MCF 10A (cell line): Measurements from ENCODE around the gene ZBTB7C. TPM values are rescaled to one million over a fixed set of nuclear protein-coding genes. Genes with fewer than 3 reads are reported as not detected.
A peak's percentile ranks its signal among the peaks of the same experiment; 100 is the strongest.

ENCODE experiments used
- BruUV-seq: library from RNA; stranded (reverse); fragments of 400-500 nt; replicated peaks from 2 replicates; lab custom pipeline; 2021; lab: Mats Ljungman, UMichigan
- CTCF ChIA-PET: fragments of 300-600 bp; sonication (Branson Sonifier 250); formaldehyde crosslinking; extraction: SDS; loops from one replicate; lab custom pipeline; 2021; ENCODE audit warnings: antibody characterized with exemption, inconsistent platforms; lab: Yijun Ruan, JAX
- POLR2A ChIA-PET: fragments of 300-600, 350-650 bp; sonication (Branson Sonifier 250); formaldehyde crosslinking; extraction: SDS; loops from one replicate; lab custom pipeline; 2020; ENCODE audit warnings: antibody characterized with exemption, inconsistent platforms; lab: Yijun Ruan, JAX
- DNase-seq: peaks from one replicate; pipeline ENCODE4 v3.0.0-alpha.2; 2018; ENCODE audit not compliant: unreplicated experiment
- H3K27ac Mint-ChIP-seq: one replicate; pipeline ENCODE4 v1.8.0; 2022; ENCODE audit warnings: mild to moderate bottlenecking, low read depth, mixed read lengths; ENCODE audit not compliant: unreplicated experiment
- H3K27me3 Mint-ChIP-seq: one replicate; pipeline ENCODE4 v1.8.0; 2022; ENCODE audit warnings: mixed read lengths; ENCODE audit not compliant: insufficient read depth, unreplicated experiment
- H3K36me3 Mint-ChIP-seq: one replicate; pipeline ENCODE4 v1.8.0; 2022; ENCODE audit warnings: mild to moderate bottlenecking, moderate library complexity, mixed read lengths; ENCODE audit not compliant: insufficient read depth, unreplicated experiment
- H3K4me1 Mint-ChIP-seq: one replicate; pipeline ENCODE4 v1.8.0; 2022; ENCODE audit warnings: mixed read lengths; ENCODE audit not compliant: insufficient read depth, unreplicated experiment
- H3K4me3 Mint-ChIP-seq: one replicate; pipeline ENCODE4 v1.8.0; 2022; ENCODE audit warnings: mild to moderate bottlenecking, moderate library complexity, mixed read lengths; ENCODE audit not compliant: unreplicated experiment
- H3K9me3 Mint-ChIP-seq: one replicate; pipeline ENCODE4 v1.8.0; 2022; ENCODE audit warnings: mixed read lengths; ENCODE audit not compliant: unreplicated experiment
- CTCF ChIP-seq: fragments of 200-600 bp; IDR thresholded peaks from one replicate; pipeline ENCODE4 v1.8.0; 2022; ENCODE audit warnings: antibody characterized with exemption, mild to moderate bottlenecking; ENCODE audit not compliant: unreplicated experiment
- intact Hi-C: fragments of 100-400 bp; cut with micrococcal nuclease; formaldehyde crosslinking; loops from 2 replicates; pipeline ENCODE4 v1.14.1; 2022
- total RNA-seq: library from RNA; stranded (reverse); gene quantifications from 2 replicates; pipeline ENCODE4 v1.2.3, GENCODE V29; 2022

Gene ZBTB7C
- total RNA-seq, 1 experiment from 2014 or later: 0.42 TPM

- peaks cover 16% of the 10 kb centered on the region for H3K4me1 Mint-ChIP-seq
- ChIA-PET CTCF (no interaction called here), POLR2A (interaction anchor here (1.2 kb wide), 1 partner anchor 14 kb away, joined by 3 read pairs; no protein-coding TSS in a partner anchor)
- no peaks in the 10 kb centered on the region for H3K36me3 Mint-ChIP-seq
- TF ChIP-seq CTCF: no peak
- intact Hi-C loops: no loop called here
- no peaks in the 10 kb centered on the region for H3K9me3 Mint-ChIP-seq
- BruUV-seq: no TSS peak
- no peaks in the 10 kb centered on the region for H3K27me3 Mint-ChIP-seq
- H3K4me3 Mint-ChIP-seq: no peak overlapping the region
- no peak overlapping the region for H3K27ac Mint-ChIP-seq
- DNase-seq: no peak
Measured at GRCh38 chr18:48405978-48406377, 3.2 kb downstream of the ZBTB7C start.

GRCh38 chr18:48404716-48405507 lies 4.3 kb downstream of the ZBTB7C start:
- no peaks in the 10 kb centered on the region for H3K27me3 Mint-ChIP-seq
- no peak overlapping the region for H3K4me3 Mint-ChIP-seq
- H3K9me3 Mint-ChIP-seq: no peaks in the 10 kb centered on the region

GRCh38 chr18:48402953-48403352 lies 6.2 kb downstream of the ZBTB7C start:
- no peaks in the 10 kb centered on the region for H3K36me3 Mint-ChIP-seq
- ChIA-PET CTCF (no interaction called here), POLR2A (interaction anchor here (0.7 kb wide), 1 partner anchor 75 kb away, joined by 4 read pairs; no protein-coding TSS in a partner anchor)
- intact Hi-C loops: no loop called here
- H3K4me3 Mint-ChIP-seq: no peak overlapping the region
- no peak for TF ChIP-seq CTCF
- no peaks in the 10 kb centered on the region for H3K9me3 Mint-ChIP-seq
- H3K27ac Mint-ChIP-seq: no peak overlapping the region
- no peak for DNase-seq
- BruUV-seq: no TSS peak
- no peaks in the 10 kb centered on the region for H3K27me3 Mint-ChIP-seq
- H3K4me1 Mint-ChIP-seq: peaks cover 16% of the 10 kb centered on the region

More at GRCh38 chr18:48404716-48405507, 4.3 kb downstream of the ZBTB7C start:
- H3K36me3 Mint-ChIP-seq: no peaks in the 10 kb centered on the region
- intact Hi-C loops: no loop called here
- CTCF ChIA-PET: interaction anchor here (0.7 to 1.4 kb wide), 2 partner anchors 11 to 1281 kb away, joined by 3 to 5 read pairs; no protein-coding TSS in a partner anchor
- DNase-seq: peak; percentile 49
- no TSS peak for BruUV-seq
- H3K4me1 Mint-ChIP-seq: peaks cover 16% of the 10 kb centered on the region
- no peak for TF ChIP-seq CTCF
- H3K27ac Mint-ChIP-seq: no peak overlapping the region
- POLR2A ChIA-PET: interaction anchor here (0.6 to 0.7 kb wide), 2 partner anchors 13 to 928 kb away, joined by 3 to 5 read pairs; no protein-coding TSS in a partner anchor

GRCh38 chr18:48399303-48400075 lies 9.7 kb downstream of the ZBTB7C start:
- H3K27ac Mint-ChIP-seq: no peak overlapping the region
- no peak overlapping the region for H3K4me3 Mint-ChIP-seq
- TF ChIP-seq CTCF: no peak
- no peak for DNase-seq
- H3K27me3 Mint-ChIP-seq: no peaks in the 10 kb centered on the region
- intact Hi-C loops: no loop called here
- no TSS peak for BruUV-seq
- peaks cover 6% of the 10 kb centered on the region for H3K4me1 Mint-ChIP-seq
- CTCF ChIA-PET: interaction anchor here (0.6 to 0.7 kb wide), 2 partner anchors 12 to 232 kb away, joined by 3 read pairs; no protein-coding TSS in a partner anchor
- H3K36me3 Mint-ChIP-seq: no peaks in the 10 kb centered on the region
- H3K9me3 Mint-ChIP-seq: no peaks in the 10 kb centered on the region
- POLR2A ChIA-PET: interaction anchor here (1.1 kb wide), 1 partner anchor 107 kb away, joined by 3 read pairs; no protein-coding TSS in a partner anchor
